Erythroblast (primary cell): ENCODE results near the gene NECTIN4.

Source experiments
- GATA1 ChIP-seq: IDR thresholded peaks from 2 replicates; pipeline ENCODE4 v1.6.1; 2011; ENCODE audit warnings: low read depth, mild to moderate bottlenecking, control low read depth, low read length, moderate library complexity
- POLR2A ChIP-seq: IDR thresholded peaks from 2 replicates; pipeline ENCODE4 v1.6.1; 2011; ENCODE audit warnings: mild to moderate bottlenecking, low read length

- no peak for TF ChIP-seq POLR2A
- no peak for TF ChIP-seq GATA1
These were observed 5.1 kb upstream of the NECTIN4 start for GRCh38 chr1:161094481-161094880.
